Activated CD4-positive, alpha-beta T cell treated with anti-CD3 and anti-CD28 coated beads for 36 hours (primary cell): ENCODE results near the gene MACF1. TPM values are rescaled to one million over a fixed set of nuclear protein-coding genes. Genes with fewer than 3 reads are reported as not detected.

Experiments
- ATAC-seq: fragments of 200-7000 bp; cut with Tn5 transposase; one replicate; pipeline ENCODE4 v1.10.0; 2021; ENCODE audit warnings: mild to moderate bottlenecking, moderate library complexity
- CTCF ChIA-PET: fragments of 350-600 bp; sonication (Branson Sonifier 250); formaldehyde crosslinking; loops from one replicate; lab custom pipeline; 2021; ENCODE audit warnings: antibody characterized with exemption; lab: Charles Lee
- POLR2A ChIA-PET: fragments of 350-600 bp; sonication (Branson Sonifier 250); formaldehyde crosslinking; loops from one replicate; lab custom pipeline; 2021; ENCODE audit warnings: antibody characterized with exemption, inconsistent platforms; lab: Charles Lee
- DNase-seq: peaks from one replicate; pipeline ENCODE4 v3.0.0-alpha.2; 2020
- H3K27ac Mint-ChIP-seq: one replicate; pipeline ENCODE4 v1.8.0; 2021; ENCODE audit warnings: mixed read lengths
- H3K27me3 Mint-ChIP-seq: one replicate; pipeline ENCODE4 v1.8.0; 2021; ENCODE audit warnings: mixed read lengths
- H3K36me3 Mint-ChIP-seq: one replicate; pipeline ENCODE4 v1.8.0; 2021; ENCODE audit warnings: low read depth, mixed read lengths
- H3K4me1 Mint-ChIP-seq: one replicate; pipeline ENCODE4 v1.8.0; 2021; ENCODE audit warnings: mixed read lengths
- H3K4me3 Mint-ChIP-seq: one replicate; pipeline ENCODE4 v1.8.0; 2021; ENCODE audit warnings: mild to moderate bottlenecking, moderate library complexity, mixed read lengths
- H3K9me3 Mint-ChIP-seq: one replicate; pipeline ENCODE4 v1.8.0; 2021; ENCODE audit warnings: low read depth, mixed read lengths
- intact Hi-C, 2 experiments: fragments of 100-400 bp; cut with DNase I in 1 of 2; cut with micrococcal nuclease in 1 of 2; formaldehyde crosslinking; loops; one replicate each; pipeline versions ENCODE4 v1.14.2 to v1.15.1; 2022 to 2024; cut with DNase I, micrococcal nuclease
- total RNA-seq, 2 experiments: library from RNA; stranded (reverse); gene quantifications; one replicate each; pipeline ENCODE4 v1.2.3, GENCODE V29; 2021

Gene MACF1
- total RNA-seq, 2 experiments from 2014 or later, result 192 to 195 TPM

GRCh38 chr1:39305555-39305954 lies 101.1 kb downstream of the MACF1 start:
- Mint-ChIP-seq H3K27ac (peak overlapping the region; percentile 1), H3K36me3 (peaks cover 44% of the 10 kb centered on the region), H3K4me1 (no peaks in the 10 kb centered on the region), H3K27me3 (no peaks in the 10 kb centered on the region), H3K9me3 (no peaks in the 10 kb centered on the region), H3K4me3 (no peak overlapping the region)
- ATAC-seq, result no peak
- CTCF ChIA-PET, result interaction anchor here (0.7 to 1.0 kb wide), 2 partner anchors 21 to 207 kb away, joined by 3 to 4 read pairs; no protein-coding TSS in a partner anchor
- intact Hi-C loops, result no loop called here
- POLR2A ChIA-PET, result no interaction called here
- DNase-seq, result no peak

GRCh38 chr1:39310015-39310414 lies 105.5 kb downstream of the MACF1 start:
- H3K27me3 Mint-ChIP-seq, result no peaks in the 10 kb centered on the region
- intact Hi-C loops, result no loop called here
- peaks cover 46% of the 10 kb centered on the region for H3K36me3 Mint-ChIP-seq
- peak overlapping the region; percentile 44 for H3K27ac Mint-ChIP-seq
- no peak overlapping the region for H3K4me3 Mint-ChIP-seq
- POLR2A ChIA-PET, result no interaction called here
- no peak for ATAC-seq
- no peak for DNase-seq
- CTCF ChIA-PET, result interaction anchor here (0.7 to 1.2 kb wide), 2 partner anchors 8 to 284 kb away, joined by 3 read pairs; partner anchors contain the start of gene NDUFS5
- no peaks in the 10 kb centered on the region for H3K9me3 Mint-ChIP-seq
- H3K4me1 Mint-ChIP-seq, result no peaks in the 10 kb centered on the region

GRCh38 chr1:39310691-39311090 lies 106.2 kb downstream of the MACF1 start:
- DNase-seq, result no peak
- no peaks in the 10 kb centered on the region for H3K27me3 Mint-ChIP-seq
- no peak overlapping the region for H3K4me3 Mint-ChIP-seq
- CTCF ChIA-PET, result interaction anchor here (1.2 to 2.2 kb wide), 2 partner anchors 21 to 212 kb away, joined by 3 to 7 read pairs; no protein-coding TSS in a partner anchor
- ATAC-seq, result no peak
- intact Hi-C loops, result no loop called here
- H3K36me3 Mint-ChIP-seq, result peaks cover 47% of the 10 kb centered on the region
- H3K4me1 Mint-ChIP-seq, result no peaks in the 10 kb centered on the region
- H3K27ac Mint-ChIP-seq, result no peak overlapping the region
- H3K9me3 Mint-ChIP-seq, result no peaks in the 10 kb centered on the region
- POLR2A ChIA-PET, result no interaction called here

GRCh38 chr1:39317111-39317510 lies 112.6 kb downstream of the MACF1 start:
- H3K36me3 Mint-ChIP-seq, result peaks cover 61% of the 10 kb centered on the region
- H3K27ac Mint-ChIP-seq, result peak overlapping the region; percentile 51
- ChIA-PET POLR2A (no interaction called here), CTCF (interaction anchor here (1.0 kb wide), 1 partner anchor 8 kb away, joined by 3 read pairs; no protein-coding TSS in a partner anchor)
- intact Hi-C loops, result no loop called here
- H3K9me3 Mint-ChIP-seq, result no peaks in the 10 kb centered on the region
- H3K27me3 Mint-ChIP-seq, result no peaks in the 10 kb centered on the region
- no peak for ATAC-seq
- no peak for DNase-seq
- H3K4me1 Mint-ChIP-seq, result peaks cover 9% of the 10 kb centered on the region
- H3K4me3 Mint-ChIP-seq, result no peak overlapping the region

- Mint-ChIP-seq H3K27me3 (no peaks in the 10 kb centered on the region), H3K4me1 (peaks cover 9% of the 10 kb centered on the region), H3K27ac (peak overlapping the region; percentile 16), H3K36me3 (peaks cover 64% of the 10 kb centered on the region), H3K9me3 (no peaks in the 10 kb centered on the region), H3K4me3 (no peak overlapping the region)
- ChIA-PET CTCF (interaction anchor here (1.0 kb wide), 1 partner anchor 9 kb away, joined by 3 read pairs; no protein-coding TSS in a partner anchor), POLR2A (no interaction called here)
- intact Hi-C loops, result no loop called here
- DNase-seq (no peak), ATAC-seq (no peak)
Observed at GRCh38 chr1:39317910-39318633, 113.6 kb downstream of the MACF1 start.

- CTCF ChIA-PET, result interaction anchor here (0.6 kb wide), 1 partner anchor 86 kb away, joined by 4 read pairs; no protein-coding TSS in a partner anchor
- intact Hi-C loops, result no loop called here
- H3K36me3 Mint-ChIP-seq, result peaks cover 47% of the 10 kb centered on the region
Observed at GRCh38 chr1:39321979-39322378, 117.5 kb downstream of the MACF1 start.

GRCh38 chr1:39322431-39322830 lies 117.9 kb downstream of the MACF1 start:
- H3K9me3 Mint-ChIP-seq, result no peaks in the 10 kb centered on the region
- no peak overlapping the region for H3K4me3 Mint-ChIP-seq
- CTCF ChIA-PET, result interaction anchor here (0.6 kb wide), 1 partner anchor 85 kb away, joined by 4 read pairs; no protein-coding TSS in a partner anchor
- peaks cover 48% of the 10 kb centered on the region for H3K36me3 Mint-ChIP-seq
- H3K27me3 Mint-ChIP-seq, result no peaks in the 10 kb centered on the region
- ATAC-seq, result no peak
- no peak for DNase-seq
- H3K4me1 Mint-ChIP-seq, result peaks cover 15% of the 10 kb centered on the region
- POLR2A ChIA-PET, result no interaction called here
- H3K27ac Mint-ChIP-seq, result no peak overlapping the region
- intact Hi-C loops, result no loop called here

More at GRCh38 chr1:39321979-39322378, 117.5 kb downstream of the MACF1 start:
- Mint-ChIP-seq H3K27ac (peak overlapping the region; percentile 56), H3K27me3 (no peaks in the 10 kb centered on the region), H3K4me1 (peaks cover 12% of the 10 kb centered on the region), H3K9me3 (no peaks in the 10 kb centered on the region), H3K4me3 (no peak overlapping the region)
- ATAC-seq (no peak), DNase-seq (no peak)
- POLR2A ChIA-PET, result no interaction called here

- Mint-ChIP-seq H3K4me1 (peaks cover 20% of the 10 kb centered on the region), H3K27me3 (no peaks in the 10 kb centered on the region), H3K27ac (no peak overlapping the region), H3K4me3 (no peak overlapping the region), H3K9me3 (no peaks in the 10 kb centered on the region), H3K36me3 (peaks cover 35% of the 10 kb centered on the region)
- ChIA-PET CTCF (interaction anchor here (1.4 kb wide), 1 partner anchor 14 kb away, joined by 3 read pairs; no protein-coding TSS in a partner anchor), POLR2A (no interaction called here)
- intact Hi-C loops, result no loop called here
- ATAC-seq, result no peak
- DNase-seq, result no peak
Observed at GRCh38 chr1:39324888-39325287, 120.4 kb downstream of the MACF1 start.

- no peak for DNase-seq
- no peaks in the 10 kb centered on the region for H3K27me3 Mint-ChIP-seq
- no peaks in the 10 kb centered on the region for H3K9me3 Mint-ChIP-seq
- no peak overlapping the region for H3K4me3 Mint-ChIP-seq
- ChIA-PET CTCF (no interaction called here), POLR2A (no interaction called here)
- peak overlapping the region; percentile 62 for H3K27ac Mint-ChIP-seq
- no peak for ATAC-seq
- peaks cover 37% of the 10 kb centered on the region for H3K36me3 Mint-ChIP-seq
- intact Hi-C loops, result no loop called here
- H3K4me1 Mint-ChIP-seq, result peaks cover 15% of the 10 kb centered on the region
Observed at GRCh38 chr1:39326836-39327235, 122.3 kb downstream of the MACF1 start.

- intact Hi-C loops, result no loop called here
- ChIA-PET CTCF (interaction anchor here (0.6 to 1.1 kb wide), 2 partner anchors 10 to 220 kb away, joined by 3 read pairs; no protein-coding TSS in a partner anchor), POLR2A (no interaction called here)
- peaks cover 23% of the 10 kb centered on the region for H3K4me1 Mint-ChIP-seq
- no peaks in the 10 kb centered on the region for H3K27me3 Mint-ChIP-seq
- no peaks in the 10 kb centered on the region for H3K9me3 Mint-ChIP-seq
- H3K27ac Mint-ChIP-seq, result peak overlapping the region; percentile 24
- no peak overlapping the region for H3K4me3 Mint-ChIP-seq
- peak; percentile 63 for ATAC-seq
- DNase-seq, result no peak
- H3K36me3 Mint-ChIP-seq, result peaks cover 40% of the 10 kb centered on the region
Observed at GRCh38 chr1:39328095-39328494, 123.6 kb downstream of the MACF1 start.

GRCh38 chr1:39328586-39329121 lies 124.2 kb downstream of the MACF1 start:
- no peak overlapping the region for H3K27ac Mint-ChIP-seq
- H3K27me3 Mint-ChIP-seq, result no peaks in the 10 kb centered on the region
- H3K4me3 Mint-ChIP-seq, result peak overlapping the region; percentile 2
- H3K4me1 Mint-ChIP-seq, result peaks cover 28% of the 10 kb centered on the region
- DNase-seq (no peak), ATAC-seq (no peak)
- intact Hi-C loops, result no loop called here
- peaks cover 44% of the 10 kb centered on the region for H3K36me3 Mint-ChIP-seq
- POLR2A ChIA-PET, result no interaction called here
- no peaks in the 10 kb centered on the region for H3K9me3 Mint-ChIP-seq
- CTCF ChIA-PET, result interaction anchor here (1.1 kb wide), 1 partner anchor 10 kb away, joined by 3 read pairs; no protein-coding TSS in a partner anchor
